Rectal smooth muscle tissue (tissue), 1 donor: Measurements from ENCODE around the gene NEDD4L.
"Not testable (repeated sequence)": the region's sequence is repeated elsewhere in the genome, so short reads cannot be mapped to it uniquely, and the experiment has no call there.

Experiments used
- H3K27ac ChIP-seq: one replicate; pipeline ENCODE4 v1.7.0; 2013; ENCODE audit warnings: low read depth, low read length, inconsistent platforms
- H3K27me3 ChIP-seq: one replicate; pipeline ENCODE4 v1.7.0; 2013; ENCODE audit warnings: low read length; ENCODE audit not compliant: control insufficient read depth, insufficient read depth
- H3K36me3 ChIP-seq: one replicate; pipeline ENCODE4 v1.7.0; 2013; ENCODE audit warnings: low read length; ENCODE audit not compliant: control insufficient read depth, insufficient read depth
- H3K4me1 ChIP-seq: one replicate; pipeline ENCODE4 v1.7.0; 2013; ENCODE audit warnings: low read length; ENCODE audit not compliant: control insufficient read depth, insufficient read depth
- H3K4me3 ChIP-seq: one replicate; pipeline ENCODE4 v1.7.0; 2013; ENCODE audit warnings: low read length
- H3K9ac ChIP-seq: one replicate; pipeline ENCODE4 v1.7.0; 2013; ENCODE audit warnings: low read length

The NEDD4L gene

GRCh38 chr18:58256316-58257080, 212.5 kb downstream of the NEDD4L start:
- Histone ChIP-seq H3K36me3 (no peaks in the 10 kb centered on the region), H3K27ac (no peak overlapping the region), H3K27me3 (no peaks in the 10 kb centered on the region)

GRCh38 chr18:58257461-58257860, 213.4 kb downstream of the NEDD4L start:
- no peaks in the 10 kb centered on the region for H3K27me3 ChIP-seq
- peak overlapping the region; percentile 4 for H3K27ac ChIP-seq
- H3K36me3 ChIP-seq: no peaks in the 10 kb centered on the region
- no peak overlapping the region for H3K4me3 ChIP-seq
- no peak overlapping the region for H3K9ac ChIP-seq
- peaks cover 10% of the 10 kb centered on the region for H3K4me1 ChIP-seq

More at GRCh38 chr18:58256316-58257080, 212.5 kb downstream of the NEDD4L start:
- Histone ChIP-seq H3K4me3 (no peak overlapping the region), H3K9ac (no peak overlapping the region), H3K4me1 (peaks cover 10% of the 10 kb centered on the region)

- no peaks in the 10 kb centered on the region for H3K36me3 ChIP-seq
- H3K4me1 ChIP-seq: peaks cover 6% of the 10 kb centered on the region
- H3K27me3 ChIP-seq: no peaks in the 10 kb centered on the region
- H3K4me3 ChIP-seq: no peak overlapping the region
- H3K27ac ChIP-seq: no peak overlapping the region
- H3K9ac ChIP-seq: no peak overlapping the region
Measured at GRCh38 chr18:58258692-58259342, 214.8 kb downstream of the NEDD4L start.

DNA sequence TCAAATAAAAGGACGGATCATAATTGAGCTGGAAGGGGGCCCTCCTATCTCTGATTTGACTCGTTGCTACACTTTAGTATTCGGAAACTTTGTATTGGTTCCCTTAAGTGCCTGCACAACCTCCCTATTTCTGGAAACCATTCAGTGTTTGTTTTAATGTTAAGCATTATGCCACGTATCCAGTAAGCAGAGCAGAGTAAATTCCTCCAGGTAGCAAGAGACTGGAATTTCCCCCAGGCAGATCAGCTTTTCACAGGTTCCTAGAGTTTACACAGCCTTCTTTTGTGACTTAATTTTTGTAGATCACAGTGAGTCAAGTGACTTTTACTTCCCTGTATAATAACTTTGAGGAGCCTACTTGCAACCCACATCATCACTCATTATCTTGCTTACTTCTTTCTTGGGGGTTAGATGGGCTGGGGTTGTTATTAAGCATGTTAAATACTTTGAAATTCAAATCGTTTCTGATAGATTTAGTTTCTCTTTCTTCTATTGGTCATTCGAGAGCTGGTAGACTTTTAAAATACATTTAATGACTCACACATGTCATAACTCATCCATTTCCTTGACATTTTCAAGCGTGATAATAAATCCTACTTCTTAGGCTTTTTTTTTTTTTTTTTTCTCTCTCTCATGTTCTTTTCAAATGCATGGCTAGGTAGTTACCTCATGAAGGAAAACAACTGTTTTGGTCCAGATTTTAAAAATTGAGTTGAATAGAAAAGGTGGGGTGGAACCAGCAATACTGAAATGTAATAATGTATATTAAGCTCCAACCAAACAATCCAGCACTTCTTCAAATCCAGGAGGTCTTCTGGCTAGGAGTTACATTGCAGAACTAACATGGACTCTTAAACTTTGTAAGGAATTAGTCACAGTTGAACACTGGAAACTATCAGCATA, 219.3 kb downstream of the NEDD4L start:
- Histone ChIP-seq H3K27ac (peak overlapping the region; percentile 21), H3K36me3 (no peaks in the 10 kb centered on the region), H3K9ac (no peak overlapping the region), H3K4me3 (no peak overlapping the region), H3K4me1 (no peaks in the 10 kb centered on the region), H3K27me3 (no peaks in the 10 kb centered on the region)

DNA sequence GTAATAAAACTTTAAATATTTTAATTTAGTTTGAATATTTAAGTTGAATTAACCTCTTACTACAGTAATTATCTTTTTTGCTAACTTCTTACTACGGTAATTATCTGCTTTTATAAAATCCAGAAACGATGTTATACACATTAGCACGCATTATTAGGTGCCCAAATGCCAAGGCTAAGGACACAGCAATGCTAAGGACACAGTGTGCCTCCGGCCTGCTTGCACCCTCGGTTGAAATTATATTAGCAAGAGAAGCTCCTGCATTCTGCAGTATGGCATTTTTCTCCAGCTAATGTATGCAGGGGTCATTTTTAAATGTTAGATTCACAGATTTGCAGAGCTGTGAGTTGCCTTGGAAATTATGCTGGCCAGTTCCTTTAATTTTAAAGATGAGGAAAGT, 220.0 kb downstream of the NEDD4L start:
- no peak overlapping the region for H3K9ac ChIP-seq
- H3K27ac ChIP-seq: no peak overlapping the region
- no peaks in the 10 kb centered on the region for H3K36me3 ChIP-seq
- H3K4me1 ChIP-seq: no peaks in the 10 kb centered on the region
- H3K27me3 ChIP-seq: no peaks in the 10 kb centered on the region
- no peak overlapping the region for H3K4me3 ChIP-seq

- Histone ChIP-seq H3K4me1 (no peaks in the 10 kb centered on the region), H3K36me3 (no peaks in the 10 kb centered on the region), H3K9ac (no peak overlapping the region), H3K27ac (no peak overlapping the region), H3K4me3 (no peak overlapping the region), H3K27me3 (no peaks in the 10 kb centered on the region)
Measured at GRCh38 chr18:58264840-58265239, 220.8 kb downstream of the NEDD4L start.

- not testable (repeated sequence) for H3K4me1 ChIP-seq
Measured at GRCh38 chr18:58265489-58265888, 221.5 kb downstream of the NEDD4L start.

GRCh38 chr18:58266291-58266690, 222.3 kb downstream of the NEDD4L start:
- Histone ChIP-seq H3K4me1 (no peaks in the 10 kb centered on the region), H3K27me3 (no peaks in the 10 kb centered on the region)

More at GRCh38 chr18:58265489-58265888, 221.5 kb downstream of the NEDD4L start:
- H3K9ac ChIP-seq, H3K27me3 ChIP-seq, H3K4me3 ChIP-seq, H3K27ac ChIP-seq, H3K36me3 ChIP-seq: not testable (repeated sequence)

GRCh38 chr18:58267493-58267892, 223.5 kb downstream of the NEDD4L start:
- Histone ChIP-seq H3K4me1 (no peaks in the 10 kb centered on the region), H3K36me3 (no peaks in the 10 kb centered on the region), H3K9ac (no peak overlapping the region), H3K4me3 (no peak overlapping the region), H3K27ac (no peak overlapping the region), H3K27me3 (no peaks in the 10 kb centered on the region)

More at GRCh38 chr18:58266291-58266690, 222.3 kb downstream of the NEDD4L start:
- Histone ChIP-seq H3K36me3 (no peaks in the 10 kb centered on the region), H3K4me3 (no peak overlapping the region), H3K9ac (no peak overlapping the region), H3K27ac (no peak overlapping the region)

- Histone ChIP-seq H3K36me3 (no peaks in the 10 kb centered on the region), H3K27me3 (no peaks in the 10 kb centered on the region), H3K4me1 (no peaks in the 10 kb centered on the region), H3K9ac (no peak overlapping the region), H3K27ac (no peak overlapping the region), H3K4me3 (no peak overlapping the region)
Measured at GRCh38 chr18:58268849-58269248, 224.8 kb downstream of the NEDD4L start.

- H3K27ac ChIP-seq: no peak overlapping the region
- no peak overlapping the region for H3K9ac ChIP-seq
- no peak overlapping the region for H3K4me3 ChIP-seq
- no peaks in the 10 kb centered on the region for H3K36me3 ChIP-seq
- no peaks in the 10 kb centered on the region for H3K27me3 ChIP-seq
- H3K4me1 ChIP-seq: no peaks in the 10 kb centered on the region
Measured at GRCh38 chr18:58269931-58270330, 225.9 kb downstream of the NEDD4L start.

DNA sequence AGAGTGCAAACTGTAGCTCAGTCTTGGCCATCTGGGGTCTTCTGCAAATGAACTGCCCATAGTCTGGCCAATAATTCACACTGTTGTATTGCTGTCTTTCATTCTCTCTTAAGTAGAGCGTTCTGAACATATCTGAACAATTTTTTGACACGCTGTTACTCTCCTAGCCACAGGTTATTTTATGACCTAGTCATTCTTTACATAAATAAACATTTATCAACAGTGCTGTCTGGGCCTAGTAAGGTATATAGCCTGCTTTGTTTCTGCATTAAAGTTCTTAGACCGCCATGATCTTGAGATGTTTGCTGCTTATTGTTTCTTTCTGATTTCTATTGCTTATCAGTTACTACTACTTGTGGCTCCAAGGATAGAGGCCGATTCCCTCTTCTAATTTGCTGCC, 226.4 kb downstream of the NEDD4L start:
- H3K36me3 ChIP-seq: no peaks in the 10 kb centered on the region
- H3K4me1 ChIP-seq: no peaks in the 10 kb centered on the region
- H3K4me3 ChIP-seq: no peak overlapping the region
- no peak overlapping the region for H3K9ac ChIP-seq
- no peaks in the 10 kb centered on the region for H3K27me3 ChIP-seq
- H3K27ac ChIP-seq: no peak overlapping the region
